Nephron progenitor cell (in vitro differentiated cells): ENCODE results near the gene MSL3B.
A peak's percentile ranks its signal among the peaks of the same experiment; 100 is the strongest.

Experiments
- DNase-seq: peaks from one replicate; pipeline ENCODE4 v3.0.0; 2021
- H3K27ac Mint-ChIP-seq: 2 replicates; pipeline ENCODE4 v1.8.0; 2021; ENCODE audit warnings: mild to moderate bottlenecking, moderate library complexity, mixed read lengths
- H3K27me3 Mint-ChIP-seq: 2 replicates; pipeline ENCODE4 v1.8.0; 2021; ENCODE audit warnings: mild to moderate bottlenecking, low read depth, mixed read lengths; ENCODE audit not compliant: poor library complexity
- H3K36me3 Mint-ChIP-seq: 2 replicates; pipeline ENCODE4 v1.8.0; 2021; ENCODE audit warnings: low read depth, mixed read lengths
- H3K4me1 Mint-ChIP-seq: 2 replicates; pipeline ENCODE4 v1.8.0; 2021; ENCODE audit warnings: mixed read lengths
- H3K4me3 Mint-ChIP-seq: 2 replicates; pipeline ENCODE4 v1.8.0; 2021; ENCODE audit warnings: mild to moderate bottlenecking, moderate library complexity, mixed read lengths
- H3K9me3 Mint-ChIP-seq: 2 replicates; pipeline ENCODE4 v1.8.0; 2021; ENCODE audit warnings: mild to moderate bottlenecking, moderate library complexity, mixed read lengths
- TF ChIP-seq, protein P1 (sequence below): fragments of 200-600 bp; sonication (generic); IDR thresholded peaks from 2 replicates; pipeline ENCODE4 v1.5.0; 2021; ENCODE audit warnings: antibody characterized with exemption

Gene MSL3B

GRCh38 chr2:233839447-233839820, 28.8 kb downstream of the MSL3B start:
- TF ChIP-seq, protein P1, sequence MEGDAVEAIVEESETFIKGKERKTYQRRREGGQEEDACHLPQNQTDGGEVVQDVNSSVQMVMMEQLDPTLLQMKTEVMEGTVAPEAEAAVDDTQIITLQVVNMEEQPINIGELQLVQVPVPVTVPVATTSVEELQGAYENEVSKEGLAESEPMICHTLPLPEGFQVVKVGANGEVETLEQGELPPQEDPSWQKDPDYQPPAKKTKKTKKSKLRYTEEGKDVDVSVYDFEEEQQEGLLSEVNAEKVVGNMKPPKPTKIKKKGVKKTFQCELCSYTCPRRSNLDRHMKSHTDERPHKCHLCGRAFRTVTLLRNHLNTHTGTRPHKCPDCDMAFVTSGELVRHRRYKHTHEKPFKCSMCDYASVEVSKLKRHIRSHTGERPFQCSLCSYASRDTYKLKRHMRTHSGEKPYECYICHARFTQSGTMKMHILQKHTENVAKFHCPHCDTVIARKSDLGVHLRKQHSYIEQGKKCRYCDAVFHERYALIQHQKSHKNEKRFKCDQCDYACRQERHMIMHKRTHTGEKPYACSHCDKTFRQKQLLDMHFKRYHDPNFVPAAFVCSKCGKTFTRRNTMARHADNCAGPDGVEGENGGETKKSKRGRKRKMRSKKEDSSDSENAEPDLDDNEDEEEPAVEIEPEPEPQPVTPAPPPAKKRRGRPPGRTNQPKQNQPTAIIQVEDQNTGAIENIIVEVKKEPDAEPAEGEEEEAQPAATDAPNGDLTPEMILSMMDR, result no peak
- peaks cover 3% of the 10 kb centered on the region for H3K27me3 Mint-ChIP-seq
- H3K27ac Mint-ChIP-seq, result no peak overlapping the region
- DNase-seq, result no peak
- H3K36me3 Mint-ChIP-seq, result peaks cover 94% of the 10 kb centered on the region
- peaks cover 33% of the 10 kb centered on the region for H3K4me1 Mint-ChIP-seq
- H3K9me3 Mint-ChIP-seq, result no peaks in the 10 kb centered on the region
- H3K4me3 Mint-ChIP-seq, result no peak overlapping the region

- no peak for DNase-seq
- Mint-ChIP-seq H3K27me3 (peaks cover 3% of the 10 kb centered on the region), H3K27ac (peak overlapping the region; percentile 23), H3K36me3 (peaks cover 91% of the 10 kb centered on the region), H3K4me3 (peak overlapping the region; percentile 26), H3K9me3 (no peaks in the 10 kb centered on the region), H3K4me1 (peaks cover 33% of the 10 kb centered on the region)
- TF ChIP-seq, protein P1, result no peak
Measured at GRCh38 chr2:233838726-233839446, 29.3 kb downstream of the MSL3B start.

GRCh38 chr2:233838251-233838650, 29.9 kb downstream of the MSL3B start:
- no peak for DNase-seq
- Mint-ChIP-seq H3K27me3 (no peaks in the 10 kb centered on the region), H3K4me1 (peaks cover 35% of the 10 kb centered on the region), H3K4me3 (no peak overlapping the region), H3K9me3 (no peaks in the 10 kb centered on the region), H3K27ac (peak overlapping the region; percentile 23), H3K36me3 (peaks cover 84% of the 10 kb centered on the region)
- TF ChIP-seq, protein P1, result no peak

GRCh38 chr2:233837694-233838229, 30.4 kb downstream of the MSL3B start:
- no peak overlapping the region for H3K4me3 Mint-ChIP-seq
- no peak overlapping the region for H3K27ac Mint-ChIP-seq
- DNase-seq, result no peak
- H3K36me3 Mint-ChIP-seq, result peaks cover 79% of the 10 kb centered on the region
- no peaks in the 10 kb centered on the region for H3K9me3 Mint-ChIP-seq
- H3K27me3 Mint-ChIP-seq, result no peaks in the 10 kb centered on the region
- peaks cover 40% of the 10 kb centered on the region for H3K4me1 Mint-ChIP-seq
- TF ChIP-seq, protein P1, result no peak

DNA sequence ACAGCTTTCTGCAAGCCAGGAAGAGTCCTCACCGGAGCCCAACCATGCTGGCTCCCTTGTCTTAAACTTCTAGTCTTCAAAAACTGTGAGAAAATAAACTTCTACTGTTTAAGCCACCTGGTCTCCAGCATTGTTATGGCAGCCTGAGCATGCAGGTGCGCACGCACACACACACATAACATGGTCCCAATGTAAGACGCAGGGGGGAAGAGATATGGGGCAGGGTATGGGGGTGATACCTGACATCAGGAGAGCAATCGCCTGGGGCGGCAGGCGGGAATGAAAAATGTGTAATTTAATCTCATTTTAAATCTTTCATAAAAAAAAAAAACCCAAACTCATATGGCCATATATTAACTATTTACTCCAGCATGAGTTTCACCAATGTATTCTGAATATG, 31.8 kb downstream of the MSL3B start:
- H3K27me3 Mint-ChIP-seq, result no peaks in the 10 kb centered on the region
- TF ChIP-seq, protein P1, result no peak
- peaks cover 67% of the 10 kb centered on the region for H3K36me3 Mint-ChIP-seq
- no peak overlapping the region for H3K4me3 Mint-ChIP-seq
- peaks cover 40% of the 10 kb centered on the region for H3K4me1 Mint-ChIP-seq
- H3K9me3 Mint-ChIP-seq, result no peaks in the 10 kb centered on the region
- no peak for DNase-seq
- no peak overlapping the region for H3K27ac Mint-ChIP-seq
